Bone marrow (tissue), 2 donors: ENCODE measurements around the gene DNAJC5G.
"Not testable (repeated sequence)": the region's sequence is repeated elsewhere in the genome, so short reads cannot be mapped to it uniquely, and the experiment has no call there.

Source experiments
- DNase-seq, 2 donors: peaks; one replicate each; lab custom pipeline; 2025; lab: John Stamatoyannopoulos, UW

Gene DNAJC5G

DNA sequence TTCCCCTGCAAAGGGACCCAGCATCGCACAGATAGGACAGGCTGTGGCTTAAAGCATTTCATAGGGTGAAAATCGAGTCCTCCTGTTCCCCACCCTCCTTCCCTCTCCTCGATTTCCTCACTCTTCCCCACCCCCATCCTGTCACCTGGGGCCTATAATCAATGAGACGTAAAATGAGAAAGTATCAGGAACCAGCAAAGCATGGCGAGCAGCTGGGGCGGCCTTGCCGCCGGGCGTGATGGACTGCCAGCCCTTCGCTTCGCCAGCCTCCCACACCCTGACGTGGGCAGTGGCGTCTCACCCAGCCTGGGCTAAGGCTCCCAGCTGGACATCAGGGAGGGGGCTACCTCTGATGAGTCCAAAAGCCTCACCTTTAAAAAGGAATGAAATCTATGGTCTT is 23.5 kb upstream of the DNAJC5G start:
- no peak for DNase-seq

GRCh38 chr2:27255187-27255586 is 20.0 kb upstream of the DNAJC5G start:
- DNase-seq = no peak

DNA sequence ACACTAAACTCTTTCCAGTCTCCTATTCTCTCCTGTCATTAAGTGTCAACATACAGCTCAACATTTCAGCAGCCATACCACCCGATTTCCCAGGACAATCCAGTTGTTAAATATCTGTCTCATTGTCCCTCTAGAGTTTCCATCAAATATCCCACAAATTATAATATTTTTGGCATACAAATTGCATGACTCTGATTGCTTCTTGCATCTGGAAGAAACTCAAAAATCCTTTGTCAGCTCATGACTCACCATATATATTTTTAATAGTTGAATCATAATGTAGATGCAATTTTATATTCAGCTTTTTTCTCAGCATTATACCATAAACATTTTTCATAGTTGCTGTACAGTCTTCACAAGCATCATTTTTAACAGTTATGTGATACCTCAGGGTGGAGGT is 19.6 kb upstream of the DNAJC5G start:
- DNase-seq = no peak

DNA sequence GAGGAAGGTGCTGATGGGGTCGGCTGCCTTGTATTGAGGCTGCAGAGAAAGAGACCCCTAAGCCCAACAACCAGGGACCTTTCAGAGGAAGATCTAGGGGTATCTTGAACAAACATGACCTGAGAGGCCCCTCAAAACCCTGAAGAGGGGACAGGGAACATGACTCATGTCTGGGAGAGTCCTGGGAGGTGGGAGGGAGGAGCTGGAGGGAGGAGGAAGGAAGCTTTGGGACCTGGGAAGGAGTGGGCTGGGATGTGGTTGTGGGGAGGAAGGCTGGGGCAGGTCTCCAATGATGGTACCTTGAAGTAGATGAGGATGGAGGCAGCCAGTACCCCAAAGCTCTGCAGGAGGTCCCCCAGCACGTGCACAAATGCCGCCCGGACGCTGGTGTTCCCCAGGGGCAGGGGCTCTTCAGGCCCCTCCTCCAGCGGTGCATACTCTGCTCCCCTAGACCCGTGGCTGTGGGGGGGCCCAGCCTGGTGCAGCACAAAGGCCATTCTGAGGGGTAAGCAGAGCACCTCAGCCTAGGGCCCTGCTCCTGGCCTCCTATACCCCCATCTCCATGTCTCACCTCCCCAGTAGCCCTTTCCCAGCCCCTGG is 18.3 kb upstream of the DNAJC5G start:
- DNase-seq = no peak

- no peak for DNase-seq
These were observed 17.2 kb upstream of the DNAJC5G start for GRCh38 chr2:27258051-27258450.

- no peak for DNase-seq
These were observed 13.8 kb upstream of the DNAJC5G start for GRCh38 chr2:27261241-27261925.

DNA sequence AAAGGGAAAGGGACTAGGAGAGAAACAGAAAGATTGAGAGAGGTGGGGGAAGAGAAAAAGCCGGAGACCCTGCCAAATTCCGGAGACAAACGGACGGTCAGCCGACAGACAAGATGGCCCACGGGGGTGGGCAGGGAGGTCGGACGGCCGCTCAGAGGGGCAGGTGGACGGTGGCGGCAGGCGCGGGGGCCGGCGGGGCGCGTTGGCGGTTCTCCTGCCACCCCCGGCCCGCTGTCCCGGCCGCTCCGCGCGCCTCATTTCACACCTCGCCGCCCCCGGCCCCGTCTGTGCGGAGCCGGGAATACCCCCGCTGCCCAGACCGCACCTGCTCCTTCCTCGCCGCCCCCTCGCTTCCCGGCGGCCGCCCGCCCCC is 13.3 kb upstream of the DNAJC5G start:
- no peak for DNase-seq

DNA sequence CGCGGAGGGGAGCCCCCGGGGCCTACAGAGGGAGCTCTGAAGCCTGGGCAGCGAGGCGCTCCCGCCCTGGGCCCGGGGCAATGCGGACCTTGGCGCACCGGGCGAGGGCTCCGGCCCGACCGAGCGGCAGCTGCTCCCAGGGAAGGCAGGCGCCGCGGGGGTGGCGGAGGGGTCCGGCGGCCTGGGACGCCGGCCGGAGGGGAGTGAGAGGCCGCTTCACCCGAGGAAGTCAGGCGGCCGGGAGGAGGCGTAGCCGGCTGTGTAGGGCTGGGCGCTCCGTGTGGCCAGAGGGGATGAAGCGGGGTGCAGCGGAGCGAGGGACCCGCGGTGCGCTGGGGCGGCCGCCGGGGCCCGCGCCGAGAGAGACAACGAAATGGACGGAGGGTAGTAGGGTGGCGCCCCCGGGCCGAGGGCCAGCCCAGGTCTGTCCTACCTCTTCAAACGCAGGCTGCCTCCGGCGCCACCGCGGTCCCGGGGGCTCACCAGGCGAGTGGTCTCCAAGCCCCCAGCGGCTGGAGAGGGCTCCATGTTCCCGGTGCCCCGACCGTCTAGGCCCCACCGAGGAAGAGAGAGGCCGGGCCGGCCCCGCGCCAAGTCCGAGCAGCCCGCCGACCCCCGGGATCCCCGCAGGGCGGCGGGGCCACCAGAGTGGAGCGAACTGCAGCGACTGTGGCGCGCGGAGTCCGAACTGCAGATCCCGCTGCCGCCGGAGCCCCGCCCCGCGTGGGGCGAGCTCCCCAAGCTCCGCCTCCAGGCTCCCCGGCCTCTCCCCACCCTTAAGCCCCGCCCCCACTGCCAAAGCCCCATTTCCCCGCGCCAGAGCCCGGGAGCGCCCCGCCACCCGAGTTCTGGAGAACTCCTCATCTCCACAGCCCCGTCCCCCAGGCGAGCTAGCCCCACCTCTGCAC is 12.6 kb upstream of the DNAJC5G start, which contains the start of gene SLC30A3:
Gene SLC30A3 (minus strand): TSS at position 669 of the 908 bp plus-strand sequence. CDS start 141 bp downstream, at position 528.
- peak in 1 of 2 donors; percentile 22 for DNase-seq

- no peak for DNase-seq
These were observed 11.7 kb upstream of the DNAJC5G start for GRCh38 chr2:27263287-27264252.

GRCh38 chr2:27264253-27264752 is 10.9 kb upstream of the DNAJC5G start:
- no peak for DNase-seq

DNA sequence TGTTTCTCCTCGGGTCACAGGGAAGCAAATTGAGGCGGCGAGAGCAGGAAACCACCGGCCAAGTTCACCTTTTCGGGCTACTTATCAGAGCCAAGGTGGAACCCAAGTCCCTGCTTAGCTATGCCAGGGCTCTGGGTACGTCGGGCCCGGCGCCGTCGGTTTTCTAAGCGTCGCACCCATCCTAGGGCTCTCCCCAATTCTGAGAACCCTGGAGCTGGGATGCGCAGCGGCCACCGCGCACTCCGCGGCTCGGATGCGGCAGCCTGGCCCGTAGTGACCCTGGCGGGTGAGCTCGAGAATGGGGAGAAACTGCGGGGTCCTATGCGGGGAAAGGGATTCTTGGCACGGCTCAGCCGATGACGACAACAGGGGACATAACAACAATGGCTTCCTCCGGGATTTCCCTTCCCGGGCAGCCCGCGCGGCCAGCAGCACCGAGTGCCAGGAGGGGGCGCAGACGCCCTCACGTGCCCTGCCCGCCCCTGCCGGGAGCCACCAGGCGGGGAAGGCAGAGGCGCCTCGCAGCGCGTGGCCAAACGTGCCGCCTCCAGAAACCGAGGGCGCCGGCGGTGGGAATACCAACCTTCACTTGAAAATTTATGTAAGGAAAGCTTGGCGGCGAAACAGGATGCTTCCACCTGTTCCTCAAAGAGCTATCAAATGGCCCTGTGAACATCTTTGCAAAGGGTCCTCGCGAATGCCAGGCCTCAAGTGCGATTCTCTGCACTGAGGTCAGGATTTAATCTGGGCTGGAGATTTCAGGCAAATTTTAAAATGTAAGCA is 10.3 kb upstream of the DNAJC5G start:
- DNase-seq = peak; percentile 16 to 31

DNA sequence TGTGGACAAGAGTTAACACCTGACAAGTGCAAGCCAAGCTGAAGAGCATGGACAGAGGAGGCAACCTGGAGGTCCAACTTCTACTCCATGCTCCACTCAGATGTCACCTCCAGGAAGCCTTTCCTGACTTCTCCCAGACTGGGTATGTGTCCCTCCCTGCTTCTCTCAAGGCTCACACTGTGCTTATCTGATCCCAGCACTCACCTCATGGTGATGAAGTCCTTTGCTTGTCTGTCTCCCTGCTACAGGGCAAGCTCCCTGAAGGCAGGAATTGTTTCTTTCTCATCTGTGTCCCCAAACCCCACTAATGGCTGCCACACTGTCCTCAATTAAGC is 9.7 kb upstream of the DNAJC5G start:
- no peak for DNase-seq

DNA sequence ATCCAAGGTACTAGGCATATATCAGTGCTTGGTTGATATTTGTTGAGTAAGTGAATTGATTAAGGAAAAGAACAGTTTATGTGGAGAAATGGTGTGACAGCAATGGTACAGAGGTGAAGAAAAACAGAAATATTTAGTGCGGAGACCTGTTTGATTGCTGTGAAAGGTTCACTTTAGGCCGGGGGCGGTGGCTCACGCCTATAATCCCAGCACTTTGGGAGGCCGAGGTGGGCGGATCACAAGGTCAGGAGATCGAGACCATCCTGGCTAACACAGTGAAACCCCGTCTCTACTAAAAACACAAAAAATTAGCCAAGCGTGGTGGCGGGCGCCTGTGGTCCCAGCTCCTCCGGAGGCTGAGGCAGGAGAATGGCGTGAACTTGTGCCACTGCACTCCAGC is 6.9 kb upstream of the DNAJC5G start:
- DNase-seq = not testable (repeated sequence)

DNA sequence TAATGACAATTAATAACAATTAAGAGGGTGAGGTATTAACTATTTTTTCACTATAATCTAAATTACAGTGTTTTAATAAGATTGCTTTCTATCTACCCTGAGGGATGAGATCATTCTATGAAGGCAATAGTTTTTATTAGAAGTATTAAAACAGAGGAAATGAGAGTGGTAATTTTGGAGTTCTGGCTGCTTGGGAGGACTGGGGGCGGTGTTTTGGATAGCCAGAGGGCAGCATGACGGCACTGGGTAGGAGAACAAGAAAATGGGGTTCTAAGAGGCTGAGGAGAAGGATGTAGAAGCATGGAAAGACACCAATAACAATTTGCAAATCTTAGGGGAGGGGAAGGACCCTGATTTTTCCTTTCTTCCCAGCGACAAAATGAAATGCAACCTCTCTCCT is 5.1 kb upstream of the DNAJC5G start:
- DNase-seq = no peak

- no peak for DNase-seq
These were observed 4.6 kb upstream of the DNAJC5G start for GRCh38 chr2:27270670-27271069.

- no peak for DNase-seq
These were observed 3.4 kb upstream of the DNAJC5G start for GRCh38 chr2:27271631-27272340.

- not testable (repeated sequence) for DNase-seq
These were observed 2.4 kb upstream of the DNAJC5G start for GRCh38 chr2:27272537-27273522.

- DNase-seq = no peak
These were observed 2.8 kb downstream of the DNAJC5G start for GRCh38 chr2:27278010-27278409.

DNA sequence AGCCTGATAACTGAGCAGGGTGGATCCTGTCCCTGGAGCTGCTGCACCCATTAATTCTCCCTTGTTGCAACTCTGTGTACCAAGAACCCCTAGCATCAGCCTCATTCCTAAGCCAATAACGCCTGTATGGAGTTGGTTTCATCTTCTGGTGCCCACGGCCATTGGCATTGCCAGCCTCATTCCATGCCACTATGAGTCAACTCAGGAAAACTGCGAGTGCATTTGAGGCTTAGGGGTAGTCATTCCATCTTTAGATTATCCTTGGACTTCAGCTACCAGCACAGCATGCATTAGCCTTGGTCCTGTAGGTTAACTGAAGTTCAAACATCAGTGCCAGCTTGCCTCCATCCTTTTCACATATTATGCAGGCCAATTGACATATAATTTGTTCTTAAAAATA is 5.6 kb downstream of the DNAJC5G start:
- DNase-seq = no peak
